NK-92 (cell line): ENCODE data around the gene SHISA7.

Experiments used
- DNase-seq: peaks from one replicate; lab custom pipeline; 2025; ENCODE audit not compliant: unreplicated experiment; lab: John Stamatoyannopoulos, UW

The SHISA7 gene

GRCh38 chr19:55391191-55391670 is 51.9 kb downstream of the SHISA7 start:
- no peak for DNase-seq

- no peak for DNase-seq
Observed at GRCh38 chr19:55390461-55390880, 52.6 kb downstream of the SHISA7 start.

GRCh38 chr19:55389386-55390317 is 53.4 kb downstream of the SHISA7 start:
- DNase-seq: no peak

GRCh38 chr19:55387736-55388497 is 55.2 kb downstream of the SHISA7 start:
- DNase-seq: no peak

GRCh38 chr19:55386493-55386971 is 56.6 kb downstream of the SHISA7 start:
- DNase-seq: no peak

- peak; percentile 89 for DNase-seq
Observed at GRCh38 chr19:55385724-55386492, 57.2 kb downstream of the SHISA7 start, which contains the start of gene RPL28. Gene RPL28, plus strand, starts transcription at chr19:55385932. Its CDS starts 426 bp downstream, at chr19:55386358.

- peak; percentile 65 for DNase-seq
Observed at GRCh38 chr19:55384920-55385723, 58.0 kb downstream of the SHISA7 start.

- no peak for DNase-seq
Observed at GRCh38 chr19:55384131-55384919, 58.8 kb downstream of the SHISA7 start, which contains the start of gene TMEM238. Gene TMEM238, minus strand, starts transcription at chr19:55384292. Its CDS starts 33 bp downstream, at chr19:55384259.

GRCh38 chr19:55383279-55384130 is 59.6 kb downstream of the SHISA7 start:
- DNase-seq: no peak

- no peak for DNase-seq
Observed at GRCh38 chr19:55382522-55383054, 60.5 kb downstream of the SHISA7 start.

- no peak for DNase-seq
Observed at GRCh38 chr19:55382013-55382412, 61.1 kb downstream of the SHISA7 start.

- no peak for DNase-seq
Observed at GRCh38 chr19:55379174-55379573, 63.9 kb downstream of the SHISA7 start.
